ENCODE data around the gene GDA. TPM values are rescaled to one million over a fixed set of nuclear protein-coding genes. Genes with fewer than 3 reads are reported as not detected.

GDA gene
- total and polyA plus RNA-seq, 2 of the 4 experiments (the other 2 are of a cell fraction) = not detected

DNA sequence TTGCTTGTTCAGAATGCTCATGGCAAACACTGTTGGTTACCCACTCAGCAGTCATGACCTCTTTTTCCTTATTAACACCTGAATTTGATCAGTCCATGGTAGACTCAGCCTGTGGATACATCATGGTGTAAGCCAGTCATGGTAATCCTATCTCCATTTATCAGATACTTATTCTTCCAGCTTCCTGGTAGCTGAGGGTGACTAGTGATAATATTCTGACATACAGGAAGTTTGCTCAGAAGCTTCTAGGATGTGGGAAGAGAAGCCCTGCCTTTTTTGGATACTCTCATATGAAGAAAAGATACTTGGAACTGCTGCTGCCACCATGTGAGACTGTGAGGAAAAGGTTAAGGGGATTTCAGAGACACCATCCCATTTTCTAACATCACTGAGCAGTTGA lies 7.3 kb downstream of the GDA start:
- Histone ChIP-seq H3K56ac (ENCODE audit: extremely low read depth, insufficient read depth, low read length) (no peak overlapping the region), H3K9ac (ENCODE audit: low read depth, low read length) (no peak overlapping the region), H3K27me3 (ENCODE audit: control insufficient read depth, insufficient read depth, low read length) (no peaks in the 10 kb centered on the region), H2BK20ac (ENCODE audit: low read depth, low read length) (no peak overlapping the region), H2BK15ac (ENCODE audit: low read depth, low read length) (no peak overlapping the region), H4K20me1 (ENCODE audit: insufficient read depth, low read length) (no peaks in the 10 kb centered on the region), H2BK120ac (ENCODE audit: low read depth, low read length) (no peak overlapping the region), H3K23ac (ENCODE audit: low read depth, low read length) (no peak overlapping the region), H3K18ac (ENCODE audit: low read depth, low read length) (no peak overlapping the region), H3K14ac (replicated peaks; ENCODE audit: low read depth, low read length) (no peak overlapping the region), H3K36me3 (ENCODE audit: control insufficient read depth, insufficient read depth, low read length) (no peaks in the 10 kb centered on the region), H2AFZ (replicated peaks; ENCODE audit: low read length, poor library complexity) (no peak overlapping the region), H3K9me3 (ENCODE audit: control insufficient read depth, insufficient read depth, low read length) (no peaks in the 10 kb centered on the region), H2BK5ac (ENCODE audit: low read depth, low read length, poor library complexity, severe bottlenecking) (no peak overlapping the region), H3K4me3 (ENCODE audit: insufficient read depth, low read depth, low read length) (no peak overlapping the region), H4K5ac (ENCODE audit: low read depth, low read length) (no peak overlapping the region), H2AK9ac (replicated peaks; ENCODE audit: low read depth, low read length, poor library complexity) (no peak overlapping the region), H2AK5ac (ENCODE audit: low read depth, low read length) (no peak overlapping the region), H3K4me1 (ENCODE audit: control insufficient read depth, insufficient read depth, low read length) (no peaks in the 10 kb centered on the region), H3K4ac (ENCODE audit: low read depth, low read length) (no peak overlapping the region), H4K91ac (ENCODE audit: insufficient read depth, low read depth, low read length) (no peak overlapping the region), H4K8ac (ENCODE audit: low read depth in 2 of 2, low read length in 2 of 2) (no peak overlapping the region), H3K4me2 (ENCODE audit: low read depth, low read length) (no peak overlapping the region), H3K9me1 (ENCODE audit: insufficient read depth, low read length) (no peaks in the 10 kb centered on the region), H3K27ac (ENCODE audit: insufficient read depth, low read length) (no peak overlapping the region), H3K79me1 (ENCODE audit: low read depth in 1 of 2, low read length in 2 of 2) (no peaks in the 10 kb centered on the region)
- ChIA-PET CTCF (no interaction called here), POLR2A (ENCODE audit: unreplicated experiment) (no interaction called here)
- no peak for TF ChIP-seq BHLHE40 (IDR thresholded peaks at IDR 0.05; ENCODE audit: low read depth, low read length)
- TF ChIP-seq RCOR1 (IDR thresholded peaks at IDR 0.05; ENCODE audit: insufficient replicate concordance, low read length) = no peak
- no peak for TF ChIP-seq POLR2A (IDR thresholded peaks at IDR 0.05; ENCODE audit: low read depth, low read length)
- TF ChIP-seq MAFK (IDR thresholded peaks at IDR 0.05; ENCODE audit: low read depth, low read length) = no peak
- TF ChIP-seq CHD1 (IDR thresholded peaks at IDR 0.05; ENCODE audit: low read depth, low read length) = no peak
- no peak for TF ChIP-seq CEBPB (IDR thresholded peaks at IDR 0.05; ENCODE audit: low read depth, low read length)
- no peak for TF ChIP-seq MXI1 (IDR thresholded peaks at IDR 0.05; ENCODE audit: borderline replicate concordance, low read depth, low read length)
- in situ Hi-C loops (cut with MboI; ENCODE audit: low sequenced_read_pairs) = no loop called here
- no peak for DNase-seq
- ATAC-seq (ENCODE audit: low read depth) = no peak
- BruUV-seq (replicated peaks) = no TSS peak
- dilution Hi-C loops (cut with HindIII; ENCODE audit: low sequenced_read_pairs, unreplicated experiment) = no loop called here
- intact Hi-C loops (cut with micrococcal nuclease) = no loop called here
